Left ventricle myocardium inferior (tissue), 1 donor: Measurements from ENCODE around the gene MAPK8IP2. TPM values are rescaled to one million over a fixed set of nuclear protein-coding genes. Genes with fewer than 3 reads are reported as not detected.
"Not testable (repeated sequence)": the region's sequence is repeated elsewhere in the genome, so short reads cannot be mapped to it uniquely, and the experiment has no call there.

Experiments used
- DNase-seq: peaks from one replicate; pipeline ENCODE4 v3.0.0-alpha.2; 2020
- H3K27ac ChIP-seq: fragments of 200-600 bp; replicated peaks from 2 replicates; pipeline ENCODE4 v1.8.0; 2021
- H3K27me3 ChIP-seq: fragments of 200-600 bp; 2 replicates; pipeline ENCODE4 v1.8.0; 2021; ENCODE audit warnings: low read depth
- H3K36me3 ChIP-seq: fragments of 200-600 bp; 2 replicates; pipeline ENCODE4 v1.8.0; 2021
- H3K4me1 ChIP-seq: fragments of 200-600 bp; 2 replicates; pipeline ENCODE4 v1.8.0; 2021
- H3K4me3 ChIP-seq: fragments of 200-600 bp; 2 replicates; pipeline ENCODE4 v1.8.0; 2021; ENCODE audit warnings: mild to moderate bottlenecking, moderate library complexity
- H3K9me3 ChIP-seq: fragments of 200-600 bp; replicated peaks from 2 replicates; pipeline ENCODE4 v1.8.0; 2021
- CTCF ChIP-seq: fragments of 200-600 bp; IDR thresholded peaks from 2 replicates; pipeline ENCODE4 v1.8.0; 2021; ENCODE audit warnings: antibody characterized with exemption, mild to moderate bottlenecking, borderline replicate concordance
- intact Hi-C: fragments of 100-400 bp; cut with micrococcal nuclease; formaldehyde crosslinking; loops from one replicate; pipeline ENCODE4 v1.11.0; 2022
- total RNA-seq: library from RNA; stranded (reverse); fragmentation: NEBNext Ultra II Directional; extraction: Animal tissue kit (Norgen Biotek cat#: 25700); gene quantifications from one replicate; pipeline ENCODE4 v1.2.1, GENCODE V29; 2021
- donor health status: DM: no; HTN: yes; CAD: no; lungs with severe emphysema.

MAPK8IP2 gene
- total RNA-seq, 1 donor from 2014 or later, result 0.33 TPM

GRCh38 chr22:50612528-50613221 is 12.1 kb downstream of the MAPK8IP2 start:
- no peak for DNase-seq
- Histone ChIP-seq H3K9me3 (no peaks in the 10 kb centered on the region), H3K27ac (peak overlapping the region; percentile 69), H3K36me3 (no peaks in the 10 kb centered on the region), H3K4me1 (peaks cover 8% of the 10 kb centered on the region), H3K4me3 (no peak overlapping the region), H3K27me3 (peaks cover 47% of the 10 kb centered on the region)
- intact Hi-C loops, result no loop called here
- no peak for TF ChIP-seq CTCF

GRCh38 chr22:50613291-50613981 is 12.8 kb downstream of the MAPK8IP2 start:
- TF ChIP-seq CTCF, result peak; percentile 12
- no peaks in the 10 kb centered on the region for H3K9me3 ChIP-seq
- no peaks in the 10 kb centered on the region for H3K36me3 ChIP-seq
- peak overlapping the region; percentile 14 for H3K4me3 ChIP-seq
- peak overlapping the region; percentile 69 for H3K27ac ChIP-seq
- H3K4me1 ChIP-seq, result peaks cover 8% of the 10 kb centered on the region
- peak; percentile 59 for DNase-seq
- H3K27me3 ChIP-seq, result peaks cover 42% of the 10 kb centered on the region
- intact Hi-C loops, result no loop called here

GRCh38 chr22:50614296-50614695 is 13.7 kb downstream of the MAPK8IP2 start:
- DNase-seq, result not testable (repeated sequence)
- peaks cover 39% of the 10 kb centered on the region for H3K27me3 ChIP-seq

GRCh38 chr22:50620593-50621355 is 20.2 kb downstream of the MAPK8IP2 start:
- Histone ChIP-seq H3K27me3 (no peaks in the 10 kb centered on the region), H3K27ac (peak overlapping the region; percentile 80)

More at GRCh38 chr22:50614296-50614695, 13.7 kb downstream of the MAPK8IP2 start:
- intact Hi-C loops, H3K4me3 ChIP-seq, H3K27ac ChIP-seq, H3K9me3 ChIP-seq, H3K36me3 ChIP-seq, H3K4me1 ChIP-seq: not testable (repeated sequence)

GRCh38 chr22:50621356-50621880 is 20.8 kb downstream of the MAPK8IP2 start:
- intact Hi-C loops, result no loop called here
- H3K9me3 ChIP-seq, result no peaks in the 10 kb centered on the region
- peaks cover 36% of the 10 kb centered on the region for H3K4me1 ChIP-seq
- H3K27me3 ChIP-seq, result no peaks in the 10 kb centered on the region
- DNase-seq, result no peak
- TF ChIP-seq CTCF, result no peak
- peaks cover 10% of the 10 kb centered on the region for H3K36me3 ChIP-seq
- peak overlapping the region; percentile 80 for H3K27ac ChIP-seq
- peak overlapping the region; percentile 61 for H3K4me3 ChIP-seq

More at GRCh38 chr22:50620593-50621355, 20.2 kb downstream of the MAPK8IP2 start:
- no peaks in the 10 kb centered on the region for H3K9me3 ChIP-seq
- peak overlapping the region; percentile 61 for H3K4me3 ChIP-seq
- H3K4me1 ChIP-seq, result peaks cover 36% of the 10 kb centered on the region
- peak; percentile 77 for DNase-seq
- intact Hi-C loops, result no loop called here
- peak; percentile 21 for TF ChIP-seq CTCF
- peaks cover 9% of the 10 kb centered on the region for H3K36me3 ChIP-seq
